HL-60/S4 treated with retinoic acid at 250 ng/mL for 4 days and 3 days (cell line): ENCODE measurements around the gene CCR9.

Source experiments
- in situ Hi-C: fragments of 300-500 bp; cut with MboI; formaldehyde crosslinking; loops from 2 replicates; pipeline ENCODE4 v1.7.0; 2022; ENCODE audit warnings: low sequenced_read_pairs

CCR9 gene

GRCh38 chr3:45872569-45872968, 13.8 kb upstream of the CCR9 start:
- in situ Hi-C loops: no loop called here

GRCh38 chr3:45873036-45873435, 13.3 kb upstream of the CCR9 start:
- in situ Hi-C loops: no loop called here

- in situ Hi-C loops: no loop called here
Observed at GRCh38 chr3:45873638-45874037, 12.7 kb upstream of the CCR9 start.

GRCh38 chr3:45874677-45875346, 11.5 kb upstream of the CCR9 start:
- in situ Hi-C loops: no loop called here

DNA sequence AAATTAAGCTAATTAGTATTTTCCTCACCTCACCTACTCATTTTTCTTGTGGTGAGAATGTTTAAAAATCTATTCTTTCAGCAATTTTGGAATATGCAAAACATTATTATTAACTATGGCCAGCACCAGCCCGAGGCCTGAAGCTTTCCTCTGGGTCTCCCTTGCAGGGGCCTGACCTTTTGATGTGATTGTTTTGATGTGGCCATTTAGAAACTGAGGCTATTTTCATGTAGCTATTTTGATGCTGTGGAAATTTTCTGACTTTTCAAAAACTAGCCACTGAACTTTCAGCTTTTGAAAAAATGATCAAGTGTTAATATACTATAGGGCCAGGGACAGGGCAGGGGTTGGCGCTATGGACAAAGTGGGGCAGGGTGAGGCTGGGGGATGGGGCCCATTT, 8.2 kb upstream of the CCR9 start:
- in situ Hi-C loops: no loop called here

DNA sequence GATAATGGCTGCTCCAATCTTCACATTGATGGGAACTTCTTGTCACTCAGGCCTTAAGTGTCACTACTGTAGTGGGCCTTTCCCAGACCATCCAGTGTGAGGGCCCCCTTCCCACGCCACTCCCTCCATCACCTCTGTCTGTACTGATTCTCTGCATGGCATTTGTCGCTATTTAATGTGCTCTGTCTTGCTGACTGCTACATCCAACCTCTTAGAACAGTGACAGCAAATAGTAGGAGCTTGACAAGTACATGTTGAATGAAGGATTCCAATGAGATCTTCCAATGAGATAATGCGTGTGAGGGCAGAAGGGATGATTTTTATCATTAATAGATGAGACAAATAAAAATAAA, 5.6 kb upstream of the CCR9 start:
- in situ Hi-C loops: no loop called here

GRCh38 chr3:45881078-45882022, 5.0 kb upstream of the CCR9 start:
- in situ Hi-C loops: no loop called here

DNA sequence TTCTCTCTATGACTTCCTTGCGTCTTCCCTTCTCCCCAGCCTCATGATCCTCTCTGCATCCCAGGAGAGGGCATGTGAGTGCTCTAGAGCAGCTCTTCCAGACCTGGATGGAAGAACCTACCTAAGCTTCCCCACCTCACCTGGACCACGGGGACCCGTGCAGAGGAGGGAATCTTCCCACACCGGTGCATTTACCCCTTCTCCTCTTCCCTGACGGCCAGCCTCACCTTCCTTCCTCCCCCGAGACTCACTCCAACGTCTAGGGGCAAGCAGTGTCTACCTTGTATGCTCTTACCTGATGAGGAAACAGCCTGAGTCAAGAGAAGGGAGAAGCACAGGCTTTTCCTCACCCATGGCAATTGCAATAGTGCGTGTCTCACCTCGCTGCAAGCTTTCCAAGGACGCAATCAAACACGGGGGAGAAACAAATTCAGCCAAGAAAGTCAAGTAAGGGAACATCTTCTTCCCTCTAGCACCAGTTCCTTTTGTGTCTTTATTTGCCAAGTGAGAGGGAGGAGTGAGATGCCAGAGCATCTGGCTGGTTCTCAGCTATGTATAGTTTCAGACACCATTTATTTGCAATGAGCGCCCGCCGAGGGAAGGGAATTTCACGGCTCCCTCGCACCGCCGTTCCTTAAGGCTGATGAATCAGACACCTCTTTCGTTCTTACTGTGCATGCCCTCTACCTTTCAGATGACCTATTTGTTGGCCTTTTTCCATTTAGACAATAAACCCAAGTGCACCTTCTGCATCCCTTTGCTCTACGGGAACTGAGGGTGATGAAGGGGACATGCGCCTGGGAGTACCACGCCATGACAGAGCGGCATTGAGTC, 1.8 kb upstream of the CCR9 start:
- in situ Hi-C loops: no loop called here

DNA sequence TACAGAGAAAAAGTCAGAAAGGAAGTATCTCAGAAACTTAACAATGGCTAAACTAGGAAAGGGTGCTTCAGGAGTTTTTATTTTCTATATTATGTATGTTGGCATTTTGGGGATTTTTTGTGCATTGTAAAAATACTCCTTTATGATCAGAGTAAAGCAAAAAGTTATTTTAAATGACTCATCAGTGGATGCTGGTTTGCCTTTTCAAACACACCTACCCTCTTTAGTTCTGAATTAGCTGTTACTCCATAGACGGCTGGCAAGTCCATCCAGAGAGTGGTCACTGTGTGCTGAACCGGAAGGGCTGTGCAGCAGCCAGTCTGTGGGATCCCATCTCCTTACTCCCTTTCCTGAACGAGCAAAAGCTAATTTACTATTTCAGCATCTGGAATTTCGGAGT, 942 bp downstream of the CCR9 start:
- in situ Hi-C loops: no loop called here

DNA sequence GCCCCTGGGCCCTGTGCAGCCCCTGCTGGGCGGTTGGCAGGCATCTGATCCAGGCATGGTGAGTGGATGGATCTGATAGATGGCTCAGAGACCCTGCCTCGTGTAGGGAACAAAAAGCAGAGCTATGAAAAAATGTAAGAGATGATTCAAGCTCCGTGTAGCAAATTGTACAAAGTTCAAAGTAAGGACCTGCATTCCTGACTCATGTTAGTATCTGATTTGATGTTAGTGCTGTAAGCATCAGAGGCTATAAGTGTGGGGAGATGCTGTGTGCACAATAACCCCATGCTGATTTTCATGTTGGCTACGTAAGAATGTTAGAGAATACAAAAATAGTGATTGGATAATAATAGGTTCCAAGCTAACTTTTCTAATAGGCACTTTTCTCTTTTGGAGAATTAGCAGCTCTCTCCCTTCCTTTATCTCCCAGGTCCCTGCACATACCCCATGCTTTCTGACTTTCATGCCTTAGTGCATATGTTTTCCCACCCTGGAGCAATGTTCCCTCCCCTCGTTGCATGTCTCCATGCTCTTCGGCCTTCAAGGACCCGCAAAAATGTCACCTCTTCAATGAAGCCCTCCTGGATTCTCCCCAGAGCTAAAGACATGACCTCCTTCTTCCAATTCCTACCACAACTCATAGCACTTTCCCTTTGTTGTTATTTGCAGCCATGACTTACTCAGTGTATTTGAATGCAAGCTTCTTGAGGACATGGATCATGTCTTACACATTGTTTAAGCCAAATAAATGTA, 1.6 kb downstream of the CCR9 start:
- in situ Hi-C loops: no loop called here

DNA sequence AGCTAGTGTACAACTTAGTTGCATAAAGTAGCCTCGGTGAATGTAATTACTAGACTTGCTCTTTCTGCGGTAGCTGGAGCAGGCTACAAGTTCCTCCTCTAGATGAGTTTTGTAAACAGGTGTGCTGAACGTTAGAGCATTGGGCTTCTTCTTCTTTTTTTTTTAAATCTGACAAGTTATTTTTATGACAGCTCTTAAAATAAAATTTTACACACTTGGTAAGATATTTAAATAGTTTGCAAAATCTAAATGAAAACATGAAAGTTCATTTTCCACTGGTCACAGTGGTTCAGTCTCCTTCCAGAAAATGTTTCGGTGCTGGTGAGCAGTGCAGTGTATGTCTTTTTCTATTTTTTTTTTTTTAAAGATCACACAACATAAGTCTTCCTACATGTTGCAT, 3.0 kb downstream of the CCR9 start:
- in situ Hi-C loops: no loop called here

DNA sequence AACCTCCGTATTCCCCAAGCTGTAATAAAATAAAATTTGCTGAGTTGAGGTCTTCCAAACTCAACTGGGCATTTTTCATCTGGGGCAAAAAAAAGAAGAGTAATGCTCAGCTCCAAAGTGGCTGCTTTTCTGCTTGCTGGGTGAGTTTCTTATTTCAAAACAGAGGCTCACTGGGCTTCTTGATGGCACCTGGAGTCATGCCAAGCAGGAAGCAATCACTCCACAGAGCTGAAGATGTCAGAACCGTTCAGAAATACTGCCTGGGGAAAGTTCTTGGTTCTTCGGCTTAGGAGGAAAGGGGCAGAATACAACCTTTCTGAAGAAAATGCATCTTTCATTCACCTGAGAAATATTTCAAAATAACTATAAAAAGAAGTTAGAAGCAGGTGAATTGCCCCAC, 4.1 kb downstream of the CCR9 start:
- in situ Hi-C loops: no loop called here

GRCh38 chr3:45892161-45892560, 5.8 kb downstream of the CCR9 start:
- in situ Hi-C loops: no loop called here

- in situ Hi-C loops: no loop called here
Observed at GRCh38 chr3:45894015-45894414, 7.7 kb downstream of the CCR9 start.

GRCh38 chr3:45895686-45896468, 9.5 kb downstream of the CCR9 start:
- in situ Hi-C loops: no loop called here

GRCh38 chr3:45896956-45897355, 10.6 kb downstream of the CCR9 start:
- in situ Hi-C loops: no loop called here

DNA sequence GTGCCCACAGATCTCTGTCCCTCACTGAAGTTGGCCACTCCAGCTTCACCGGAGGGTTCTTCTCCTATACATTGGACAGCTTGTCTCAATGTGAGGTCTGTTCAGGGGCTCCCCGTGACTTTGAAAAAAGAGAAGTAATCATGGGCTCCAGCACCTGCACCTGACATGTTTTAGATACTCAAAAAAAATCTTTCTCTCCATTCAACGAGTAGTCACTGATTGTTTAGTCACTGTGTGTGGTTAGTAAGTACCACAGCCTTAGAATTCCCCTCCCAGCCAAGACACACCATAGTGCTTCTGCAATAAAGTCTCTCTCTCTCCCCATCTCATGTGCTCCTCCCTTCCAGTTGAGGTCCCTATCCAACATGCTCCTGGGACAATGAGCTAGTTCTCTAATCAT, 18.6 kb downstream of the CCR9 start:
- in situ Hi-C loops: no loop called here

DNA sequence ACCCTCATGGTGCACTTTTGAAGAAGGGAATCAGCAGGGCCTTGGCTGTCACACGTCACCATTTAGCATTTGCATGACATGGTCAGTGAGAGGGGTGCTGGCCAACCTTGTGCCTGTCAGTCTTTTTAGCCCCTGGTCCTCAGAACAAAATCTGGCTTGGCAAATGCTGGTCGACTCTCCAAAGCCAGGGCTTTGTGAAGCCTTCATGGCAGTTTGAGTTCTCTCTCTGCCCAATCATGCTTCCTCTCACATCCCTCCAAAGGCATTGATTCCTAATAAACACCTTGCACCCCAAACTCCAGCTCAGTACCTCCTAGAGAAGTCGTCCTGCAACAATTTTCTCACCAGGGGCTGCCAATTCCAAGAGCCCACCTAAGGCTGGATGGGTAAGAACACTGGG, 19.4 kb downstream of the CCR9 start:
- in situ Hi-C loops: no loop called here

GRCh38 chr3:45906681-45907407, 20.5 kb downstream of the CCR9 start:
- in situ Hi-C loops: no loop called here
